Non-pigmented ciliary epithelial cell (primary cell): ENCODE results near the gene MOB2.

Experiments used
- DNase-seq: peaks from one replicate; pipeline ENCODE4 v3.0.0-alpha.2; 2010; ENCODE audit warnings: low read depth

The MOB2 gene

GRCh38 chr11:1486054-1486825 lies at the start of gene MOB2:
Gene MOB2, minus strand, starts transcription at chr11:1486779. Its CDS starts 223 bp downstream, at chr11:1486556.
- no peak for DNase-seq

GRCh38 chr11:1534682-1535081 lies 48.1 kb upstream of the MOB2 start:
- no peak for DNase-seq

- no peak for DNase-seq
Measured at GRCh38 chr11:1534171-1534570, 47.6 kb upstream of the MOB2 start.

GRCh38 chr11:1533342-1533725 lies 46.8 kb upstream of the MOB2 start:
- DNase-seq, result no peak

- no peak for DNase-seq
Measured at GRCh38 chr11:1532606-1533341, 46.2 kb upstream of the MOB2 start.

GRCh38 chr11:1532014-1532586 lies 45.5 kb upstream of the MOB2 start:
- no peak for DNase-seq

DNA sequence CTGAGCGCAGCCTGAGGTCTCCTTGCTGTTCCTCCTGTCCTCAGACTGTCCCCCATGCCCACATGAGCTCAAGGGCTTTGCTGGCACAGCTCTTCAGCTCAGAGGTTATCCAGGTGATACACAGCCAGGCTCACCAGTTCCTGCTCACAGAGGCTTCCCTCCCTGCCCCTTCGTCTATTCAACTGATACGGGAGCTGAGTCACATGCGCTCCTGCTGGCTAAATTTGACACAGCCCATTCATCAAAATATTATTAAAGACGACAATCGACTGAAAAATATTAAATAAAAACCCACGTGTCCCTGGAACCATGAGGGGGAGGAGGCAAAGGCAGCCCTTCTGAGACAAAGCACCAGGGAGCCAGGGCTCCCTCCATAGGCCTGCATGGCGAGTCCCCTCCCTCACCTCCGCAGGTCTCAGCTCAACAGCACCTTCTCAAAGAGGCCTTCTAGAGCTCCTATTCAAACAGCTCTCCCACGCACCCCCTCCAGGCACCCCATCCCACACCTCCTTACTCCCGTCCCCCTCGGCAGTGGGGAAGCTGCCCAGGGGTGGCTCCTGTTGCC lies 45.0 kb upstream of the MOB2 start:
- no peak for DNase-seq

DNA sequence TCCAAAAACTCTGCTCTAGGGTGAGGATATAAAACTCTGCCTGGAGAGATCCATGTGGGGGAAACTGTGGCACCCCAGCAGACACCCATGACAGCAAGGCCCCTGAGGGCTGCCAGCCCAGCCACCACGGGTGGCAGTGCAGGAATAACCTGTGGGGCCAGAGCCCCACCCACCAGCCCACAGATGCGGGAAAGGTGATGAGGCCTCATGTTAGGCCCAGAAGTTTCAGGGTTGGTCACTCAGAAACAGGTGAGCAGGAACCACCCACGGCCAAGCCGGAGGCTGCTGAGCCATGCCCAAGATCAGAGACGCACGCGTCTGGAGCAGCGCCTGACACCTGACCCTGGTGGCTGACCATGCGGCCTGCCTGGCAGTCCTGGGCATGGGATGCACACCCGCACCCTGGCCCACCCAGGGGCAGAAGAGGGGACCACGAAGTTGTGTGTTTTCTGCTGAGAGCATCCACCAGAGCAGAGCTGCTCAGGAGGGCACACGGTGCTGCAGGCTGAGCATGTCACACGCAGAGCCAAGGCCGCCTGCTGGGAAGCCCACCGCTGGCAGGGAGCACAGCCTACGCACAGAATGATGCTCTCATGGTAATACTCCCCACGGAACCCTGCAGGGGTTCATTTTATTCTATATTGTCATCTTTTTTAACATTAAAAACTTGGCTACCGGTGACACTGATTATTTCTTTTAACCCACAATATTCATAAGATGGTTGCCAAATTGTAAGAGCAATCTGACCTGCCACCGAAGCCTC lies 44.3 kb upstream of the MOB2 start:
- DNase-seq, result no peak

GRCh38 chr11:1529774-1530173 lies 43.2 kb upstream of the MOB2 start:
- no peak for DNase-seq

DNA sequence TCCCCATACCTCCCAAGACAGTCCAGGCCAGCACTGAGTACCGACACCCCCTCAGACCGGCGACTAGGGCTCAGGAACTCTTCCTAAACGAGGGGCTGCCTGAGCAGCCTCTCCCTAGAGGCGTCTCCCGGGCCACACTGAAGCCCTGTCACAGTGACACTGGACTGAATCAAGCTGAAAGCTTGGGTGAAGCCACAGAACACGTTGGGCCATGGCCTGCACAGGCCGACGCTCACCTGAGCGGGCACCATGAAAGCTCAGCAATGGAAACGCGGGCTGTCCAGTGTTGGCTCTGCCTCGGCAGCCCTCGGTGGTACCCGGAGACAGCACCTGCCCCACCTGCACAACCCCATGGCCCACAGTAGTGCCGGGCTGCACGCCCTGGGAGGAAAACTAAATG lies 42.7 kb upstream of the MOB2 start:
- DNase-seq, result no peak

DNA sequence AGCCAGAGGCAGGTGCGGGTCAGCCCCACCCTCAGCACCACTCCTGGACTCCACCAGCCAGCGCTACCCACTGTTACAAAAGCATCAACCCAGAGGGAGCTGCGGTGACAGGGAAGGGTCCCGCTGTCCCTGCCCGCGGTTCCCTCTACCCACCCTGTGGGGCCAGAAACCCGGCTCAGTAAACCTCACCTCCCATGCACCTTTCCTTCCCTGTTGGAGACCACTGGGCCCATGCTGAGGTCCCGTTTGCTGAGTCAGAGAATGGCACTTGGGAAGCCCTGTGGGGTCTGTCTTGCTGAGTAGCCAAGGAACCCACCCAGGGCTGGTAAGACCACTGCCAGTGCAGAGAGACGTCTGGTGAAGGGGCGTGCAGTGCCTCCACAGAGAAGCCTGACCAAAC lies 42.1 kb upstream of the MOB2 start:
- DNase-seq, result no peak

DNA sequence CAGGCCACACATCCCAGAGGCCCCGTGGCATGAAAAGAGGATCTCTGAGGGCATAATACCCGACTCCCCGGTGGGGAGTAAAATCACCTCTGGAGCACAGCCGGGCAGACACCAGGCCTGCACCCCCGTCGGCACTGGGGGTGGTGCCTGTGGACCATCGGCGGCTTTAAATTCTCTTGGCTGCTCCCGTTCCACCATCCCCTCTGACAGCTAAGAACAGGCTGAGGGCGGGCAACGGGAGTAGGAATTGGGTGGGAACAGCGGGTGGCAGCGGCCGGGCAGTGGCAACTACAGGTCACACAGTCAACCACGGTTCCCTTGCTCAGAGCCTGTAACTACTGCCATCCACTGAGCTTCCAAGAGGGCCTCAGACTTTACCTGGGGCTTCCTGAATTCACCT lies 40.2 kb upstream of the MOB2 start:
- no peak for DNase-seq

DNA sequence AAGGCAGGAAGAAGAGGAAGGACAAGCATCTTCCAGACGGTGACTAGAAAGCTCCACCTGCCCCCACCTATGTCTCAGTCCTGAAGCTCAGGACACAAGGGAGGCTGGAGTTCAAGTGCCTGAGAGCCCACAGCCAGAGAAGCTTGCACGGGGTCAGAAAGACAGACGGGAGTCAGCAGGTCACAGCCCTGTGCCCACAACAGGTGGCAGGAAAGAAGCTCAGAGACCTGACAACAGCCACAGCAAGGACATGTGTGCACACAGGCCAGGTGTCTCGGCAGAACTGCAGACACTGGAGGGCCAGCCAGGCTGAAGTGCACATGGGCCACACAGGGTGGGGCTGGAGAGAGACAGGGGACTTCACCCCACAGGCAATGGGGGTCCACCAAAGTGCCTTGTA lies 37.2 kb upstream of the MOB2 start:
- DNase-seq, result no peak

GRCh38 chr11:1523077-1523476 lies 36.5 kb upstream of the MOB2 start:
- DNase-seq, result no peak

- DNase-seq, result no peak
Measured at GRCh38 chr11:1522081-1522424, 35.5 kb upstream of the MOB2 start.

DNA sequence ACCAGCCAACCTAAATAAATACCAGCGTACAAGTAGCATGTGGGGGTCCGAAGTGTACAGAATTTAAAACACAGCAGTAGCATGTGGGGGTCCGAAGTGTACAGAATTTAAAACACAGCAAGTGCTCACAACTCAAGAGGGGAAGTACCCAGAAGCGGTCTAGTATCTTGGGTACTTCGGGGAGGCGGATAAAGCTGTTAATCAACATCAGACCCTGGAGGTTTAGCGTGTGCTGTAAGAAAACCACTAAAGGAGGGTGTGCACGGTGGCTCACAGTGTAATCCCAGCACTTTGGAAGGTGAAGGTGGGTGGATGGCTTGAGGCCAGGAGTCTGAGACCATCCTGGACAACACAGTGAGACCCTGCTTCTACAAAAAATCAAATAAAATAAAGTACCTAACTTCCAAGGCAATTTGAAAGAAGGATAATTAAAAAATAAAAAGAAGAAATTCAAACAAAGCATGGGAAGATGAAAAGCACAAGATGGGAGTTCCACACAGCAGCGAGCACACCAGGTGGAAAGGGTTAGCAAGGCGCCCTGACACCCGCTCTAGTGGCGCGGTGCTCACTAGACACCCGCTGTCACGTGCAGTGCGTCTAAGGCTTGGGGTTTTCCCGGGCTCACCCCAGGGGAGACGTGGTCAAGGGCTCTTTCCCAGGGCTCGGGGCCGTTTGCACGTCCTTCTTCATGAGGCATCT lies 35.0 kb upstream of the MOB2 start:
- DNase-seq, result no peak

DNA sequence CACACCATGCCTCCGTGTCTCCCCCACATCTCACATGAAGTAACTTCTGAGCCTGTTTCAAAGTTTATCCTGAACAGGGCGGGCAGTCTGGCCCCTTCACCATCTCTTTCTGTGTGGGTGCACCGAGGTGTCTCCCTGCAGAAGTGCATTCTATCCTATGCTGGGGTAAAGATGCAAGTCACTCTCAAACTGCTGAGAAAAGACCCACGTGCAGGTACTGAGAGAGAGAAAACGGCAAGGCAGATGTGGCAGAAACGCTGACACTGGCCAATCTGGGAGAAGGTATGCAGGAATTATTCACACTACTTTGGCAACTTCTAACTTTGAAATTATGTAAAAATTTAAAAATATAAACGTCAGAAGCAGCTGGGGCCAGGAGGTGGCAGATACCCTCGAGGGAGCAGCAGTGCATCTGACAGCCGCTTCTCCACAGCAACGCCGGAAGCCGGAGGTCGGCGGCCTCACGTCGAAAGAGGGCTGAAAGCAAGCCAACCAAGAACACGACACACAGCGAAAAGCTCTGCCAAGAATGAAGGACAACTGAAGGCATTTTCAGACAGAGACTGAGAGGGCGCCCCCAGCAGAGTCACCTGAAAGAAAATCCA lies 34.2 kb upstream of the MOB2 start:
- no peak for DNase-seq

DNA sequence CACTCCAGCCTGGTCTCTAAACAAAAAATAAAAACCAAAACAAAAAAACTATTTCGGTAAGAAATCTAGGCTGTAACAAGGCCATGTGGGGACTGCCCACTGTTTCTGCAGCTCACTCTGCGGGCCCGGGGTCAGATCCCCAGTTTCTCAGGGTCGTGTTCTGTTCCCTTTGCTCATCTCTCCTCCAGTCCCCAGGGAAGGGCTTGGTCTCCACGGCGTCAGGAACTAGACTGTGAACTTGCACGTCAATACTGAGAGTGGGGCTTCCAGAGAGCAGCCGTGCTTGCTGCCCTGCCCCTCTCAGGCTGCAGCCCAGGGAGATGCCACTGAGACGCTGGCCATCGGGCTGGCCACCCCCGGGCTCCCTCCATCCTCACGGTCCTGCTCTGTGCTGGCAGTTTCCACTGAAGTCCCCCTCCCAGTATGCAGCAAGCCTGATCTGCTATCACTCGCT lies 33.7 kb upstream of the MOB2 start:
- DNase-seq, result no peak

- DNase-seq, result no peak
Measured at GRCh38 chr11:1519028-1520010, 32.7 kb upstream of the MOB2 start.

GRCh38 chr11:1518301-1518700 lies 31.7 kb upstream of the MOB2 start:
- DNase-seq, result no peak
